ENCODE measurements around the gene LMX1B.
"Not testable (repeated sequence)": the region's sequence is repeated elsewhere in the genome, so short reads cannot be mapped to it uniquely, and the experiment has no call there.

Gene LMX1B

DNA sequence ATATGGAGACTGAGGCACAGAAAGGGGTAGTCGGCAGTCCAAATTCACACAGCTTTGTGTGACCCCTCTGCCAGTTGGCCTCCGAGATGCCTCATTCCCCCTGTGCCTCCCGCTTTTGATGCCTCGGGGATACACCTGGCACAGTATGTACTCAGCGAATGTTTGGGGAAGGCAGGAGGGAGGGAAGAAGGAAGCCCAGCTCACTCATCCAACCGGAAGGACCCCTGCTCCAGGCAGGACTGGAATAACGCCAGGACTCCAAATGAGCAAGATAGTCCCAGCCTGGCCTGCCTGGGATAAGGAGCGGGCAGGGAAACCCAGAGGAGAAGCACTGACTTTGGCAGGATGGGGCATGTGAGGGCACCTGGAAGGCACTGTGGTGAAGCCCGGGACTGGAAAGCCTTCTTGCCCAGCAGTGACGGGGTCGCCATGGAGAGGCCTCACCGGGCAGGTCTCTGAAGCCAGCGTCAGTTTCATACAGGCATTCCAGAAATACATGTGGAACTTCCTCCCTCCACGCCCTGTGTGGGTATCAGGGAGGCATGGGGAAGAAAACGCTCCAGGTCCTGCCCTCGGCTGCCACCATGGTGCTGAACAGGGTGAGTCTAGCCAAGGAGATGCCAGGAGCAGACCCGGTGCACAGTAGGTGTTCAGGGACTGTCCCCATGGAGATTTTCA lies 20.3 kb downstream of the LMX1B start:
- no peak for DNase-seq (ENCODE audit: low read depth in 2 of 2)

DNA sequence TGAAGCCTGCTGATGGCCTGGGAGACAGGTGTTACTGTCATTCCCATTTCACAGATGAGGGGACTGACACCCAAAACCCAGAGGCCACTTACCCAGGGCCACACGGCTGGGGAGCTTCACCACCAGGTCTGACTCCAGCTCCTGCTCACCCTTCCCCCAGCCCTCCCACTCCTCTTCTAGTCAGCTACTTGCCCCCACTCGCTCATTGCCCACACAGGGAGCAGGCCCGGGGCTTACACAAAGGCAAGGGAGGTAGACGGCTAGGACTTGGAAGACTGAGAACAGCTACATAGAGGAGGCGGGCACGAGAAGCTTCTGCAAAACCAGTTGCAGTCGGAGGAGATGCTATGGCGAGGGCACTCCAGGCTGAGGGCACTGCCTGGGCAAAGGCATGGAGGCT lies 21.3 kb downstream of the LMX1B start:
- DNase-seq (ENCODE audit: low read depth in 2 of 2) = no peak

GRCh38 chr9:126635661-126636439 lies 22.1 kb downstream of the LMX1B start:
- DNase-seq (ENCODE audit: low read depth in 2 of 2) = no peak

- peak; percentile 21 to 23 for DNase-seq (ENCODE audit: low read depth in 2 of 2)
These were observed 23.5 kb downstream of the LMX1B start for GRCh38 chr9:126636983-126637798.

DNA sequence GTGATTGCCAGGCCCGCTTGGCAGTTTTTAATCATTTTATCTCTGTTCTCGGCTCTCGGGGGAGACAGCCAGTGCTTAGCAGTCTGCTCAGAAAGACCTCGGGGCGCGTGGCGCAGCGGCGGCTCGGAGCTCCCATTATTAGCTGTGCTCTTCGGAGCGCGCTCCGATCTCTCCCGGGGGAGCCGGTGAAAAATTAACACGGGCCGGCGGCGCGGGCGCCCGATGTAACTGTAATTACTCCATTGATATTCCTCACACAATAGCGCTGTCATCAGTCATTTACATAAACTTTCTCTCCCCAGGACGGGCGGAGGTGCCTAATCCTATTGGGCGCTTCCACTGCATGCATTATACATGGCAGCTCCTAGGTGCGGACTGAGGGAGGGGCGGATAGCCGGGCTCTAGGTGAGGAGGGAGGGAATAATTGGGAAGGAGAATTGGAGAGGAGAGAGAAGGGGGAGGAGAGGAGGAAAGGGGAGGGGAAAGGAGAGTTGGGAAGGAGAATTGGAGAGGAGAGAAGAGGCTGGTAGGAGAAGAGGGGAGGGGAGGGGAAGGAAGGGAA lies 24.9 kb downstream of the LMX1B start:
- DNase-seq (ENCODE audit: low read depth in 2 of 2) = no peak

- DNase-seq (ENCODE audit: low read depth in 2 of 2) = no peak
These were observed 25.7 kb downstream of the LMX1B start for GRCh38 chr9:126639318-126640000.

DNA sequence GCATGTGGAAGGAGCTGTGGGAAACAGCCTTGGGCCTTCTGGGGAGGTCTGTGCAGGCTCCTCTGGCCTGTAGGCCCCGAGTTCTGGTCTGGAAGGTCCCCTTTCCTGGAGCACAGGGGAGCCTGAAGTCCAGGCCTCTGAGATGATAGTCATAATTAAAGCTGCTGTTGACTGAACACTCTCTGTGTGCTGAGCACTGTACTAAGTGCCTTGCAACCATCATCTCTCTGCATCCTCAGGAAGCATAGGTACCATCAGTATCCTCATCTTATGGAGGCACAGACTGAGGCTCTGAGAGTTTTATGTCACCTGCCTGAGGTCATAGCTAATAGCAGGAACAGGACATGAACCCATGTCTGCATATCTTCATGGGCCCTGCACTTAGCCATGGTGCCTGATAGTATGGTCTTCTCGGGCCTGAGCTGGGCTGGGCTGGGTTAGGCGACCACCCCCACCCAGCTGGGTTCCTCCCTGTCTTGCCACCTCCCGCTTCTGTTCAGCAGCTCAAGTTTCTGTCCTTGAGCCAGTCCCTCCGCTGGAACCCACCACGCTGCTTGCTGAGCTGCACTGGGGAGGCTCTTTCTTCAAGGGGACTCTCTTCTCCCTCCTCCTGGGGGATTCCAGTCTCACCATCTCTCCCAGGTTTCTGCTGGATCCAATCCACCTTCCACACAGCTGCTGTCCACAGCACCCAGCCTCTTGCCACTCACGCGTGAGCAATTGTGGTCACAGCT lies 27.6 kb downstream of the LMX1B start:
- no peak for DNase-seq (ENCODE audit: low read depth in 2 of 2)

DNA sequence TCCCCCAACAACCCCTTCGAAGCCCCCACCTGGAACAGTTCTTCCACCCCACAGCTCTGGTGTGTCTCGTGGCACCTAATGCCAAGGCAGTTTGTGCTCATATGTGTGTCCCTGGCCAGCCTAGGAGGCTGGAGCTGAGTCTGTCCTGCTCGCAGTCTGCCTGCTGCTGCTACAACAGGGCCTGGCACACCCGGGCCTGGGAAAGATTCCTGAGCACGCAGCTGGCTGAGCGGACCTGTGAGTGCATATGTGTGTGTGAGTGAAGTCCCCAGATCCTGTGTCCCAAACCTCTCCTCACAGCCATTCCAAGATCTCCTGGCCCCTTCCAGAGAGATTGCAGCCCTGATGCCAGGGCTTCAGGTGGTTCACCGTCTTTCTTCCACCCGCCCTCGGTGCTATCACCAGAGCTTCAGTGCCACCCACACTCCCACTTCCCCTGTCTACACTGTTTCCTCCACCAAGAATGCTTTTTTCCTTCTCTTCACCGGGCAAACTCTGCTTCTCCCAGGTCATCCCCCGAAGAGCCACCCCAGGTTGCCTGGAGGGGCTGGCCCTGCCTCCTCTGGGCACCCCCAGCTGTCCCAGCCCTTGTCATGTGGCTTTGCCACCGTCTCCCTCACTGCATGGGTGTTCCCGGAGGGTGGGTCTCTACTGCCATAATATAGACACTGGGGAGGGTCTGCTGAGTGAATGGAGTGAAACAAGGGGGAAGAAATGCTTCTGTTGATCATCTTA lies 28.4 kb downstream of the LMX1B start:
- DNase-seq (ENCODE audit: low read depth in 2 of 2) = no peak

GRCh38 chr9:126642839-126643238 lies 29.1 kb downstream of the LMX1B start:
- no peak for DNase-seq (ENCODE audit: low read depth in 2 of 2)

- no peak for DNase-seq (ENCODE audit: low read depth in 2 of 2)
These were observed 30.3 kb downstream of the LMX1B start for GRCh38 chr9:126643945-126644527.

DNA sequence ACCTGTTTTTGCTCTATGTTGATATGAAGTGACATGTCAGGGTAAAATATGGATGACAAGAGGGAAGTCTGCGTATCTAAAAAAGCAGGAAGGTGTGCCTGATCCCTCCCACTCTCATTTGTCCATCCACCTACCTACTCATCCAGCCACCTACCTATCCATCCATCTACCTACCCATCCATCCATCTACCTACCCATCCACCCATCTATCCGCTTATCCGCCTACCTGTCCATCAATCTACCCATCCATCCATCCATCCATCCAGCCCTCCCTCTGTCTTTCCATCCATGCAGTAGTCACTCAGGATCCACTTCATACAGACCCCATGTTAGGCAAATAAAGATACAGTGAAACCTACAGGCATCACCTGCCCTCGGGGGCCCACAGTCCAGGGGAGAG lies 32.4 kb downstream of the LMX1B start:
- DNase-seq (ENCODE audit: low read depth in 2 of 2) = no peak

DNA sequence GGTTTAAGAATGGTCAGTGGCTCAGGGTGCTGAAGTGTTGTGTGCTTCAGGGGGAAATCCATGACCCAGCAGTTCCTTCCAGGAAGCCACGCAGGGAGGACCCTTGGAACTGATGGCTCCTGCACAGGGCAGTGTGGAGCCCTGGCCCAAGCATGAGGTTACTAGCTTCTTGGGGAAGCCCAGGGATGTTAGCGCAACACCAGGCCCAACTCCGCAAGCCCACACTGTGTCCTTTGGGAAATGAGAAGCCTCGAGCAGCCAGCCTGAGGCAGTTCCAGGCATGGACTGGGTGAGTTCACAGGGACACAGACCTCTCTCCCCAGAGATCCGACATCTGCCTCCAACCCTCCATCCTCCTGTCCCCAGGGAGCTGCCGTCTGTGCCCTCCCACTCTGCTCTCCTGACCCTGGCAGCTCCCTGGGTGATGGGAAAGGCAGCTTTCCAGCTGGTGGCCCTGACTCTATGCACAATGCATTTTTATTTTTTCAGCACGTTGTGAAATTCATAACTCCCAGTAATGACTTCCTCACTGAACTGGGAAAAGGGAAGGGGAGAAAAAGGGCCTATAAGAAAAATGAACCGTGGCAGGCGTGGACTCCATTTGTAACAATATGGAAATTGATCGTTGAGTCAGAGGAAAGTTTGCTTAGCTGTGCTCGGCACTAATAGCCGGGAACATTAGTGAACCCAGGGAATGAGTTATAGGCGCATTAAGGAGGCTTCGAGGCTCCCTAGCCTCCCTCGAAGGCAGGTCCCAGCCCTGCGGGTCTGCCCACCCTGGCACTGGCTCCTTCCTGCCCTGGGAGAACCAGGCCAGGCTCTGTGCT lies 34.1 kb downstream of the LMX1B start:
- DNase-seq (ENCODE audit: low read depth in 2 of 2) = no peak

DNA sequence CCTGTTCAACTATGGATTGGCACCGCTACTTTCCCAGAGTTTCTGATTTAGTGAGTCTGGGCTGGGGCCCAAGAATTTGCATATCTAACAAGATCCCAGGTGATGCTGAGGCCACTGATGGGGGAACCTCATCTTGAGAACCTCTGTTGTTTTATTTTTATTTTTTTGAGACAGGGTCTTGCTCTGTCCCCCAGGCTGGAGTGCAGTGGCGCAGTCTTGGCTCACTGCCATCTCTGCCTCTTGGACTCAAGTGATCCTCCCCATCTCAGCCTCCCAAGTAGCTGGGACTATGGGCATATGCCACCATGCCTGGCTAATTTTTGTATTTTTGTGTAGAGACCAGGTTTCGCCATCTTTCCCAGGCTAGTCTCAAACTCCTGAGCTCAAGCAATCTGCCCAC lies 35.7 kb downstream of the LMX1B start:
- DNase-seq (ENCODE audit: low read depth in 2 of 2) = no peak

DNA sequence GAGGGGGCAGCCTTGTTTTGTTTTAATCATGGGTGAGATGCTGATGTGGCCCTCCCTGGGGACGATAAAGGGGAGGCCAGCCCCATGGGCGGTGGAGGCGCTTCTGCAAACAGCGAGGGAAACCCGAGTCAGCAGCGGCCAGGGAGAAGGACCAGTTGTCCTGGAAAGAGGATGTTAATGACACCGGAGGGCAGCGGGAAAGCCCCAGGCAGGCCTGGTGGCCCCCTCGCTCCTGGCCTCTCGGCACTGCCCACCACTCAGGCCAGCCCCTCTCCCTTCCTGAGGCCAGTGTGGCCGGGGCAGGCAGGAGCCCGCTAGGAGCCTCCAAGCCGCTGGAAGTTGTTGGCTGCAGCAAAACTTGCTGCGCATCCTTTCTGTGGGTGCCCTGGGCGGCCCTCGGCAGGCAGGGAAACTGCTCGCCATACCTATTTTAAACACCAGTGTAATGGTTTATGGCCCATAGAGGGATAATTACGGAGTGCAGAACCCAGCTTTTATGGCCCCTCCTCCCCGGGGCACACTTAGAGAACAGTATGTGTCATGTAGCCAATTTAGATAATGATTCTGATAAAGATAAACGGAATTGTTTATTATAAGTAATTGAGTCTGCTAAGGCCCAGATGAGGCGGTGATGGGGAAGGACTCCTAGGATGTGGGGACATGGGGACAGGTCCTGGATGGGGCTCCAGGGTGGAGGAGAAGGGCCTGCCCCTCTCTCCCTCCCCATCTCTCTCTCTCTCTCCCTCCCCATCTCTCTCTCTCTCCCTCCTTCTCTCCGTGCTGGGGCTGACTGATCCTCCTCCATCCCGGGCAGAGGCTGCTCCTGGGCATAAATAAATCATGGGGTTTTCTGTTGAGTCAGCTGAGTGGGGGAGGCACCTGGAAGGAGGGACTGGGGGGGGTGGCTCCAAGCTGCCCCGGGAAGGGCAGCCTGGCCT lies 36.9 kb downstream of the LMX1B start:
- no peak for DNase-seq (ENCODE audit: low read depth in 2 of 2)

- DNase-seq (ENCODE audit: low read depth in 2 of 2) = no peak
These were observed 38.4 kb downstream of the LMX1B start for GRCh38 chr9:126652140-126652582.

GRCh38 chr9:126654124-126654523 lies 40.4 kb downstream of the LMX1B start:
- no peak for DNase-seq (ENCODE audit: low read depth in 2 of 2)

DNA sequence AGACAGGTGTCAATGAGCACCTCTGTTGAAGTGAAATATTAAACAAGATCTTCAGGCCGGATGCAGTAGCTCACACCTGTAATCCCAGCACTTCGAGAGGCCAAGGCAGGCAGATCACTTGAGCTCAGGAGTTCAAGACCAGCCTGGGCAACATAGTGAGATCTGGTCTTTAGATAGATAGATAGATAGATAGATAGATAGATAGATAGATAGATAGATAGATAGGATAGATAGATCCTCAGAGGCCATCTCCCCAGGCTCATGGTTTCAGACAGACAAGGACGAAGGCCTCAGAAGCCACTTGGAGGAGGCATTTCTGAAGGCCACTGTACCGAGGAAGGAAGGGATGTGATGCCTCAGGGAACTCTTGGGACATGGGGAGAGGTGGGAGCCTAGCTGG lies 42.5 kb downstream of the LMX1B start:
- not testable (repeated sequence) for DNase-seq (ENCODE audit: low read depth in 2 of 2)

Measured in activated CD8-positive, alpha-beta memory T cell treated with anti-CD3 and anti-CD28 coated beads for 4 hours (primary cell).